Endothelial cell of umbilical vein (primary cell): Measurements from ENCODE around the gene PRIMPOL. TPM values are rescaled to one million over a fixed set of nuclear protein-coding genes. Genes with fewer than 3 reads are reported as not detected.
"Not testable (repeated sequence)": the region's sequence is repeated elsewhere in the genome, so short reads cannot be mapped to it uniquely, and the experiment has no call there.

ENCODE experiments used
- BruUV-seq: library from RNA; stranded (reverse); fragments of 400-500 nt; replicated peaks from 2 replicates; lab custom pipeline; 2021; lab: Mats Ljungman, UMichigan
- CTCF ChIA-PET: fragments of 300-600, 350-600 bp; sonication (Branson Sonifier 250); formaldehyde crosslinking; loops from one replicate; lab custom pipeline; 2021; ENCODE audit warnings: antibody characterized with exemption, inconsistent platforms; lab: Charles Lee
- POLR2A ChIA-PET: fragments of 300-600, 350-600 bp; sonication (Branson Sonifier 250); formaldehyde crosslinking; loops from one replicate; lab custom pipeline; 2021; ENCODE audit warnings: antibody characterized with exemption, inconsistent platforms; lab: Charles Lee
- DNase-seq: peaks from one replicate; pipeline ENCODE4 v3.0.0-alpha.2; 2011; ENCODE audit warnings: low read depth, low spot score
- FAIRE-seq: peaks from 2 replicates; lab custom pipeline; 2011; peaks lifted over from hg19 to GRCh38; lab: Jason Lieb, UNC
- H2AFZ ChIP-seq: 2 replicates; pipeline ENCODE4 v1.6.0; 2012; ENCODE audit warnings: low read depth, low read length, control low read depth, inconsistent platforms
- H3K27ac ChIP-seq: 2 replicates; pipeline ENCODE4 v1.5.1; 2011; ENCODE audit warnings: low read depth, mild to moderate bottlenecking, control low read depth, low read length, moderate library complexity; ENCODE audit not compliant: insufficient read depth
- H3K27me3 ChIP-seq, 2 experiments: 2 replicates each; pipeline versions ENCODE4 v1.6.0 to v1.6.1; 2011; ENCODE audit warnings: low read length in 2 of 2, mixed read lengths in 1 of 2; ENCODE audit not compliant: control insufficient read depth in 2 of 2, insufficient read depth in 2 of 2
- H3K36me3 ChIP-seq, 2 experiments: 2 replicates in 1 of 2; 3 replicates in 1 of 2; pipeline ENCODE4 v1.5.1; 2011; ENCODE audit warnings: low read length in 2 of 2, mild to moderate bottlenecking in 1 of 2, moderate library complexity in 1 of 2; ENCODE audit not compliant: control insufficient read depth in 2 of 2, insufficient read depth in 2 of 2; ENCODE audit errors: extremely low read depth in 1 of 2
- H3K4me1 ChIP-seq: 3 replicates; pipeline ENCODE4 v1.5.1; 2011; ENCODE audit warnings: mild to moderate bottlenecking, low read length; ENCODE audit not compliant: control insufficient read depth, insufficient read depth; ENCODE audit errors: extremely low read depth
- H3K4me2 ChIP-seq: 2 replicates; pipeline ENCODE4 v1.6.1; 2011; ENCODE audit warnings: low read length, control low read depth, mixed read lengths; ENCODE audit not compliant: insufficient read depth
- H3K4me3 ChIP-seq, 3 experiments: fragments of 200-600 bp in 1 of 3; sonication (generic), shearing (Covaris generic) in 1 of 3; replicated peaks in 1 of 3; 2 replicates each; pipeline ENCODE4 v1.5.1; 2011 to 2016; ENCODE audit warnings: control low read depth in 3 of 3, low read length in 3 of 3, mild to moderate bottlenecking in 2 of 3, inconsistent platforms in 1 of 3, low read depth in 1 of 3, moderate library complexity in 1 of 3; ENCODE audit not compliant: insufficient read depth in 1 of 3
- H3K79me2 ChIP-seq: 2 replicates; pipeline ENCODE4 v1.6.0; 2012; ENCODE audit warnings: low read length, inconsistent platforms; ENCODE audit not compliant: control insufficient read depth, insufficient read depth
- H3K9ac ChIP-seq: replicated peaks from 2 replicates; pipeline ENCODE3; 2011; ENCODE audit warnings: low read length, control low read depth; ENCODE audit not compliant: insufficient read depth; ENCODE audit errors: extremely low read depth
- H3K9me1 ChIP-seq: replicated peaks from 3 replicates; pipeline ENCODE4 v1.6.0; 2011; ENCODE audit warnings: mild to moderate bottlenecking, low read length; ENCODE audit not compliant: control insufficient read depth, insufficient read depth; ENCODE audit errors: extremely low read depth
- H3K9me3 ChIP-seq: replicated peaks from 2 replicates; pipeline ENCODE4 v1.5.1; 2012; ENCODE audit warnings: low read length, inconsistent platforms; ENCODE audit not compliant: control insufficient read depth, insufficient read depth
- H4K20me1 ChIP-seq: replicated peaks from 2 replicates; pipeline ENCODE3; 2011; ENCODE audit warnings: mild to moderate bottlenecking, low read length; ENCODE audit not compliant: control insufficient read depth, insufficient read depth; ENCODE audit errors: extremely low read depth
- CTCF ChIP-seq, 2 donors: IDR thresholded peaks; 1 replicate in 1 of 2; 2 replicates in 1 of 2; pipeline ENCODE4 v1.5.1; 2011; ENCODE audit warnings: low read length in 2 of 2, mild to moderate bottlenecking in 2 of 2, moderate library complexity in 2 of 2, control low read depth in 1 of 2, inconsistent platforms in 1 of 2, low read depth in 1 of 2; ENCODE audit not compliant: insufficient read depth in 1 of 2; ENCODE audit errors: extremely low read depth in 1 of 2
- EZH2 ChIP-seq: IDR thresholded peaks from 2 replicates; pipeline ENCODE4 v1.6.1; 2012; ENCODE audit warnings: borderline replicate concordance, low read depth, mild to moderate bottlenecking, moderate library complexity, low read length, inconsistent platforms; ENCODE audit not compliant: severe bottlenecking
- FOS ChIP-seq: IDR thresholded peaks from 2 replicates; pipeline ENCODE4 v1.6.1; 2011; ENCODE audit warnings: mild to moderate bottlenecking, low read length, moderate library complexity, borderline replicate concordance; ENCODE audit not compliant: insufficient read depth
- GATA2 ChIP-seq: IDR thresholded peaks from 2 replicates; pipeline ENCODE4 v1.7.0; 2011; ENCODE audit warnings: low read depth, mild to moderate bottlenecking, moderate library complexity, mixed read lengths, low read length; ENCODE audit not compliant: insufficient read length, insufficient read depth
- JUN ChIP-seq: IDR thresholded peaks from 2 replicates; pipeline ENCODE4 v1.6.1; 2011; ENCODE audit warnings: borderline replicate concordance, low read depth; ENCODE audit not compliant: insufficient read length, insufficient read depth
- MAX ChIP-seq: IDR thresholded peaks from 2 replicates; pipeline ENCODE4 v1.6.1; 2011; ENCODE audit not compliant: insufficient read depth, insufficient read length
- MYC ChIP-seq: IDR thresholded peaks from one replicate; pipeline ENCODE4 v1.6.1; 2011; ENCODE audit warnings: mild to moderate bottlenecking, low read depth, low read length
- POLR2A ChIP-seq: IDR thresholded peaks from 2 replicates; pipeline ENCODE4 v1.6.1; 2012; ENCODE audit warnings: low read depth, mild to moderate bottlenecking, control low read depth, low read length
- POLR2AphosphoS5 ChIP-seq: IDR thresholded peaks from 2 replicates; pipeline ENCODE4 v1.6.1; 2012; ENCODE audit warnings: low read depth, mild to moderate bottlenecking, control low read depth, low read length, moderate library complexity; ENCODE audit not compliant: insufficient read depth
- dilution Hi-C: fragments of 300-500 bp; cut with MboI; formaldehyde crosslinking; loops from one replicate; pipeline ENCODE4 v1.15.0; 2019; ENCODE audit warnings: low sequenced_read_pairs; ENCODE audit not compliant: extremely low pct_ligation_motif_present
- intact Hi-C: fragments of 100-400 bp; cut with micrococcal nuclease; formaldehyde crosslinking; loops from one replicate; pipeline ENCODE4 v1.10.0; 2022
- polyA plus RNA-seq, 4 experiments: library from polyadenylated mRNA; depleted of rRNA in 3 of 4; stranded (reverse) in 3 of 4; unstranded in 1 of 4; fragments of >200 nt; gene quantifications; 2 replicates each; pipeline versions ENCODE4 v1.2.1 to v1.2.3, GENCODE V29; 2011 to 2012; ENCODE audit warnings: missing spikeins in 1 of 4
- total RNA-seq: library from RNA; stranded (reverse); gene quantifications from 2 replicates; pipeline ENCODE4 v1.2.3, GENCODE V29; 2021

The PRIMPOL gene
- total and polyA plus RNA-seq, 2 donors (not counting 3 experiments of a cell fraction or from before 2014, with no cell fraction given) = 5.9 to 11.1 TPM

GRCh38 chr4:184734758-184735157 lies 85.2 kb downstream of the PRIMPOL start:
- intact Hi-C loops = loop anchor here (1.0 to 5.0 kb wide), 8 partner anchors 46 to 470 kb away; partner anchors contain the start of genes ACSL1 and IRF2

DNA sequence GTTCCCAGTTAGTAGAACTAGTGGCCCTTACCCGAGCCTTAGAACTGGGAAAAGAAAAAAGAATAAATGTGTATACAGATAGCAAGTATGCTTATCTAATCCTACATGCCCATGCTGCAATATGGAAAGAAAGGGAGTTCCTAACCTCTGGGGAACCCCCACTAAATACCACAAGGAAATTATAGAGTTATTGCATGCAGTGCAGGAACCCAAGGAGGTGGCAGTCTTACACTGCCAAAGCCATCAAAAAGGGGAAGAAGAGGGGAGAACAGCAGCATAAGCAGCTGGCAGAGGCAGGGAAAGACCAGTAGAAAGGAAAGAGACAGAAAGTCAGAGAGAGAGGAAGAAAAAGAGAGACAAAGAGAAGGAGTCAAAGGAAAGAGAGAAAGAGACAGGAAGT lies 90.0 kb downstream of the PRIMPOL start:
- H3K9me3 ChIP-seq, H3K79me2 ChIP-seq, H3K9me1 ChIP-seq, H3K27me3 ChIP-seq, H3K4me3 ChIP-seq, POLR2A ChIA-PET, H3K4me1 ChIP-seq, intact Hi-C loops, DNase-seq, BruUV-seq, dilution Hi-C loops, H3K9ac ChIP-seq, CTCF ChIA-PET, H3K27ac ChIP-seq, FAIRE-seq, H4K20me1 ChIP-seq, H2AFZ ChIP-seq, H3K36me3 ChIP-seq, H3K4me2 ChIP-seq: not testable (repeated sequence)

More at GRCh38 chr4:184734758-184735157, 85.2 kb downstream of the PRIMPOL start:
- Histone ChIP-seq H3K9me1 (no peaks in the 10 kb centered on the region), H3K27me3 (no peaks in the 10 kb centered on the region), H3K4me1 (peaks cover 8% of the 10 kb centered on the region), H3K9ac (peak overlapping the region; percentile 25), H3K4me2 (peak overlapping the region; percentile 42), H3K4me3 (peak overlapping the region in 2 of 3 experiments; percentile 1 to 88), H3K9me3 (no peaks in the 10 kb centered on the region), H4K20me1 (no peaks in the 10 kb centered on the region), H3K79me2 (peaks cover 28% of the 10 kb centered on the region), H3K36me3 (no peaks in the 10 kb centered on the region), H2AFZ (peak overlapping the region; percentile 81), H3K27ac (no peak overlapping the region)
- FAIRE-seq (no peak), DNase-seq (no peak)
- CTCF ChIA-PET = interaction anchor here (0.6 to 5.7 kb wide), 9 partner anchors 10 to 470 kb away, joined by 3 to 35 read pairs (median 5); partner anchors contain the start of genes CASP3, IRF2 and PRIMPOL
- TF ChIP-seq EZH2 (no peak), MYC (no peak), MAX (no peak), POLR2AphosphoS5 (no peak), CTCF (IDR thresholded peaks at IDR 0.05; ENCODE audit: extremely low read depth in 1 of 2, insufficient read depth in 1 of 2, low read depth in 1 of 2, low read length in 2 of 2) (no peak), POLR2A (no peak), JUN (no peak), GATA2 (no peak), FOS (no peak)
- dilution Hi-C loops = no loop called here
- TSS peak; percentile 60 for BruUV-seq
- POLR2A ChIA-PET = interaction anchor here (1.0 to 2.3 kb wide), 2 partner anchors 11 to 86 kb away, joined by 4 to 17 read pairs; partner anchors contain the start of genes CASP3 and PRIMPOL
